Stimulated activated effector memory CD8-positive, alpha-beta T cell treated with anti-CD3 and anti-CD28 coated beads, Interleukin-12 subunit alpha, Interleukin-12 subunit beta, amount 100 ng/mL, for 72 hours (primary cell): Measurements from ENCODE around the gene FADD.
A peak's percentile ranks its signal among the peaks of the same experiment; 100 is the strongest.

Source experiments
- ATAC-seq: fragments of 150-1000 bp; cut with Tn5 transposase; 2 replicates; pipeline ENCODE4 v1.10.0; 2021
- DNase-seq, 2 donors: peaks; one replicate each; pipeline ENCODE4 v3.0.0; 2021 to 2022; ENCODE audit warnings: low spot score in 2 of 2
- H3K27ac Mint-ChIP-seq: one replicate; pipeline ENCODE4 v1.8.0; 2022; ENCODE audit warnings: mild to moderate bottlenecking, mixed read lengths
- H3K36me3 Mint-ChIP-seq: one replicate; pipeline ENCODE4 v1.8.0; 2022; ENCODE audit warnings: mild to moderate bottlenecking, mixed read lengths
- H3K4me1 Mint-ChIP-seq: one replicate; pipeline ENCODE4 v1.8.0; 2022; ENCODE audit warnings: mixed read lengths
- H3K4me3 Mint-ChIP-seq: one replicate; pipeline ENCODE4 v1.8.0; 2022; ENCODE audit warnings: mild to moderate bottlenecking, mixed read lengths
- H3K9me3 Mint-ChIP-seq: one replicate; pipeline ENCODE4 v1.8.0; 2022; ENCODE audit warnings: mixed read lengths

The FADD gene

DNA sequence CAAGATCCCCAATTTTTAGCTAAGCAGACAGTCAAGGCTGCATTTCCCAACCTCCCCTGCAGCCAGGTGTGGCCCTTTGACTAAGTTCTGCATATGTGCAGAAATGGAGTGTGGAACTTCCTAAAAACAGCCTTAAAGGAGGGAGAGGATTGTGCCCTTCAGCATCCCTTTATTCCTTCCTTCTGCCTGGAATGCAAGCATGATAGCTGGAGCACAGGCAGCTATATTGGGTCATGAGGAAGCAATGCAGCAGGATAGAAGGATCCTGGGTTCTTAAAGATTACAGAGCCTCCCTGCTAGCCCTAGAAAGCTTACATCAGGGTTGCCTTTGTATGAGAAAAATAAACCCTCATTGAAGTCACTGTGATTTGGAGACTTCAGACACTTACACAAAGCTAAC, 29.9 kb downstream of the FADD start:
- Mint-ChIP-seq H3K27ac (no peak overlapping the region), H3K4me1 (no peaks in the 10 kb centered on the region), H3K36me3 (no peaks in the 10 kb centered on the region), H3K4me3 (no peak overlapping the region), H3K9me3 (no peaks in the 10 kb centered on the region)
- DNase-seq: no peak
- ATAC-seq: no peak

DNA sequence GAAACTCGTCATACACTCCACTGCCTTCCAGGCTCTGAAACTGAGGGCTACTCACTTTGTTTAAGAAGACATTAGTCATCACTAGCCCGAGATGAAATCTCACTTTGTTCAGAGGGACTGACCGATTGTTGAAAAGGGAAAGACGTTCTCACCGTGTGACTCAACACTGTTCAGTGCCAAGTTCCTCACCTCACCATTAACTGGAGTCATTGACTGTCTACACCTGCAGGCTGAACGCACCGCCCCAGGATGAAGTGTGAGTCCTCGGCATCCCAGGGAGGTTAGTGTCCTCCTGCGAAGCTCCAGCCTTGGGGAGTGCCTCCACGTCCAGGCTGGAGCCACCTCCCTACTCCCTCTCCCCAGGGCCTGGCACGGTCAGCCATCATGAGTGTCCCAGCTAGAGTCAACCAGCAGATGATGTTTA, 30.4 kb downstream of the FADD start:
- no peak overlapping the region for H3K4me3 Mint-ChIP-seq
- no peak overlapping the region for H3K27ac Mint-ChIP-seq
- ATAC-seq: peak; percentile 84
- no peaks in the 10 kb centered on the region for H3K4me1 Mint-ChIP-seq
- H3K9me3 Mint-ChIP-seq: no peaks in the 10 kb centered on the region
- no peaks in the 10 kb centered on the region for H3K36me3 Mint-ChIP-seq
- DNase-seq: no peak

DNA sequence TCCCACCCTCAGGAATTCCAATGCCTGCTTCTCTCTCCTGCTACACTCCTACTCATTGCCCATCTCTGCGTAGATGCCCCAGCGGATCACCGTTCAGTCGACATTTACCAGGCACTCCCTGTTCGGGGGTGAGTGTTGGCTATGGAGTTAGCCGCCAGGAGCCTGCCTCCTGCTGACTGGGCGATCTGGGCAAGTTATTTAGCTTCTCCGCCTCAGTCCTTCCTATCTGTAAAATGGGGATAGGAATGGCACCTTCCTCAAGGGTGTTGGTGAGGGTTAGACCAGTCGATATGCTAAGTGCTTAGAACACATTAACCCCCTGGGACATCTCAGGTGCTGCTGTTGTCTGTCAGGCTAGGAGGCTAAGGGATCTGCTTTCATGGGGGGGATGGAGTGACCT, 30.9 kb downstream of the FADD start:
- H3K9me3 Mint-ChIP-seq: no peaks in the 10 kb centered on the region
- H3K4me3 Mint-ChIP-seq: no peak overlapping the region
- no peaks in the 10 kb centered on the region for H3K4me1 Mint-ChIP-seq
- H3K36me3 Mint-ChIP-seq: no peaks in the 10 kb centered on the region
- no peak overlapping the region for H3K27ac Mint-ChIP-seq
- ATAC-seq: no peak
- no peak for DNase-seq

DNA sequence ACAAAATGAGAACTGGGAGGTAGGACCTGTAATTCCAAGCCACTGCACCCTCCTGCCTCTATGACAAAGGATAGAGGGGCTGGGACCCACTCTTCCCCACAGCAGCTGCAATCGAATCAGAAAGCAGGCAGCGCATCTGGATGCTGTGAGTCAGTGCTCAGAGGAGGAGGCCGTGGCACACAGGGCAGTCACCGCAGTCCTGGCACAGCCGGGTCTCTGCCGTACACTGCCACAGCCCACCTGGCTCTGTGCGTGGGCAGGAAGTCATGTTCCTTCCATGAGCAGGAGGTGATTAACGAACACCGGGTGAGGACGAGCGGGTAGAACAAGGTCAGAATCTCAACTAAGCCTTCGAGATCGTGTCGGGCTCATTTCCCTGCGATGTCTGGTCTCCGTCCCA, 37.2 kb downstream of the FADD start:
- DNase-seq (no peak), ATAC-seq (no peak)
- Mint-ChIP-seq H3K4me3 (no peak overlapping the region), H3K36me3 (no peaks in the 10 kb centered on the region), H3K27ac (no peak overlapping the region), H3K4me1 (no peaks in the 10 kb centered on the region), H3K9me3 (no peaks in the 10 kb centered on the region)

DNA sequence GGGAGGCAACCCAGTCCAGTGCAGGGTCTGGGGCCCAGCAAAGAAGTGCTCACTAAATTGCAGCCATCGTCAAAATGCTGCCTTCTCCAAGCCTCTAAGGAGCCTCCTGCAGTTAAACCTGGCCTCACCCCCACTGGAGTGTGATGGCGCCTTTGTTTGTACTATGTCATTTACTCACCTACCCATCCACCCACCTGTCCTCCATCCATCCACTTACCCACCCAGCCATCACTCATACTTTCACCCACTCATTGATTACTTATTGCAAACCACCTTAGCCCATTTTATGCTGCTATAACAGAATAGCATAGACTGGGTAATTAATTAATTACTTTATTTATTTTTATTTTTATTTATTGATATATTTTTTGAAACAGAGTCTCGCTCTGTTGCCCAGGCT, 38.6 kb downstream of the FADD start:
- Mint-ChIP-seq H3K36me3 (no peaks in the 10 kb centered on the region), H3K27ac (no peak overlapping the region), H3K4me1 (peaks cover under 1% of the 10 kb centered on the region), H3K9me3 (no peaks in the 10 kb centered on the region), H3K4me3 (no peak overlapping the region)
- DNase-seq (no peak), ATAC-seq (no peak)

DNA sequence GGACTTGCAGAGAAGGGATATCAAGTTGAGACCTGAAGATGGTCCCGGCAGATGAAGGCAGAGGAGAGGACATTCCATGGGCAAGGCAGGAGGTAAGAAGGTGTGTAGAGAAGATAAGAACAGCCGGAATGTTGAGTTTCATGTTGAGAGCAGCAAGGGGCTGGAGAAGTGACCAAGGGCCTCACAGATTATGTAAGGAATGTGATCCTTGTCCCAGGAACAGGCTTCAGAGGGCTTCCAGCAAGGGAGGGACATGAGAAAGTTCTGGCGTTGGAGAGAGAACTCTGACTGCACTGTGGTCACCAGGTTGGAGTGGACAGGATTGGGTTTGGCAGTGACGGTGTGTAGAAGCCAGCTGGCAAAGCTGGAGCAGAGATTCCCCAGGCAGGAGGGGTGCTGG, 39.8 kb downstream of the FADD start:
- Mint-ChIP-seq H3K27ac (no peak overlapping the region), H3K9me3 (peaks cover 3% of the 10 kb centered on the region), H3K4me1 (peaks cover 12% of the 10 kb centered on the region), H3K4me3 (no peak overlapping the region), H3K36me3 (no peaks in the 10 kb centered on the region)
- ATAC-seq (no peak), DNase-seq (no peak)

DNA sequence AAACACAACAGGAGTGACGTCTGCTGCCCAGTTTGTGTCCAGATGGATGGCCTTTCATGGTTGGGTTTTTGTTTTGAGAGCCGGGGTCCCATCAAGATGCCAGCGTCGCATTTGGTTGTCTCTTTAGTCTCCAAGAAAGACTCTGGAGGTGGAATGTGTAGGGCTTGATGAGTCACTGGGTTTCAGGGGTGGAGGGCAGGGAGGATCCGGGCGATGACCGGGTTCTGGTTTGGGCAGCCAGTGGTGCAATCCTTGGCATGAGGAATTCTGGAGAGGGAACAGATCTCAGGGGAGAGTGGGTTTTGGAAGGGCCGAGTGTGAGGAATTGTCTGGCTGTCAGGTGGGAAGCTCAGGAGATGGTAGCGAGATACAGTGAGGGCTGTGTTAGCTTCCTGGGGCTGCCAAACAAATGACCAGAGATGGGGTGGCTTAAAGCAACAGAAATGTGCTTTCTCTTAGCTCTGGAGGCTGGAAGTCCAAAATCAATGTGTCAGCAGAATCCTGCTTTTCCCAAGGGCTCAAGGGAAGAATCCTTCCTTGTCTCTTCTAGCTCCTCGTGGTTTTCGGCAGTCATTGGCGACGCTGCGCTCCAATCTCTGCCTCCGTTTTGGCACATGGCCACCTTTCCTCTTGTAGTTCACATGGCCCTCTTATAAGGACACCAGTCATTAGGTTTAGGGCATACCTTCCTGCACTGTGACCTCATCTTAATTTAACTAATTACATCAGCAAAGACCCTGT, 41.0 kb downstream of the FADD start:
- DNase-seq (no peak), ATAC-seq (no peak)
- no peak overlapping the region for H3K27ac Mint-ChIP-seq
- H3K4me3 Mint-ChIP-seq: no peak overlapping the region
- H3K9me3 Mint-ChIP-seq: peaks cover 3% of the 10 kb centered on the region
- H3K4me1 Mint-ChIP-seq: peaks cover 13% of the 10 kb centered on the region
- H3K36me3 Mint-ChIP-seq: no peaks in the 10 kb centered on the region

DNA sequence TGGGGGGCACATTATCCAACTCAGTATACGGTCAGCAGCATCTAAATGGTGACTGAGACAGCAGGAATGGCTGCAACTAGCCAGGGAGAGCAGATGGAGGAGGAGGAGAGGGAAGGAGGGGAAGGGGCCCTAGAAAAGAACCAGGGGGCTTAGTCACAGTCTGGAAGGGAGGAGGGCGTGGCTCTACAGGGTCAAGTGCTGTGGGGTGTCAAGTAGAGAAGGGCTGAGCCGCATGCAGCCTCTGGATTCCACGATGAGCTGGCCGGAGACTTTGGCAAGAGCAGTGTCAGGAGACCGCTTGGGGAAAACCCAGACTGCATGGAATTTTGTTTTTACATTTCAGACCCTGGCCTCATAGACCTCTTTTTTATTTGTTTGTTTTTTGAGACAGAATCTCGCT, 41.6 kb downstream of the FADD start:
- no peak overlapping the region for H3K4me3 Mint-ChIP-seq
- no peak overlapping the region for H3K27ac Mint-ChIP-seq
- H3K9me3 Mint-ChIP-seq: peaks cover 3% of the 10 kb centered on the region
- DNase-seq (no peak), ATAC-seq (no peak)
- H3K4me1 Mint-ChIP-seq: peaks cover 13% of the 10 kb centered on the region
- H3K36me3 Mint-ChIP-seq: no peaks in the 10 kb centered on the region

DNA sequence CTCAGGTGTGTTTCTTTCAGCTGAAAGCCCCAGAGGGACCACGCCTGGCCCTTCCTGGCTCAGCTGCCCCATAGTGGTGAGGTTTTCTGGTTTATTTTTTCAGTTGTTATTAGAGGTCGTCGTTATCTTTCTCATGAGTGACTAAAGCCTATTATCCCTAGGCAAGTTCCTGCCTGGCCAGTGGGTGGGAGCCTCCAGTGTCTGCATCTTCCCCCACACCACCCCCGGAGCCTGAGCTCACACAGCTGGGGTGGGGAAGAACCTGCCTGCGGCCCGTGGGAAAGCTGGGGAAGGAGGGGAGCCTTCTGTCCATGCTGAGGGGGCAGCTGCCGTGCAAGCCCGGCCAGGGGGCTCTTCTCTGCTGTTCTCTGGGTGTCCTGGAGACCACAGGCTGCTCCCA, 43.1 kb downstream of the FADD start:
- H3K9me3 Mint-ChIP-seq: peaks cover 3% of the 10 kb centered on the region
- H3K4me3 Mint-ChIP-seq: no peak overlapping the region
- DNase-seq: no peak
- no peaks in the 10 kb centered on the region for H3K36me3 Mint-ChIP-seq
- H3K27ac Mint-ChIP-seq: no peak overlapping the region
- ATAC-seq: no peak
- peaks cover 13% of the 10 kb centered on the region for H3K4me1 Mint-ChIP-seq

DNA sequence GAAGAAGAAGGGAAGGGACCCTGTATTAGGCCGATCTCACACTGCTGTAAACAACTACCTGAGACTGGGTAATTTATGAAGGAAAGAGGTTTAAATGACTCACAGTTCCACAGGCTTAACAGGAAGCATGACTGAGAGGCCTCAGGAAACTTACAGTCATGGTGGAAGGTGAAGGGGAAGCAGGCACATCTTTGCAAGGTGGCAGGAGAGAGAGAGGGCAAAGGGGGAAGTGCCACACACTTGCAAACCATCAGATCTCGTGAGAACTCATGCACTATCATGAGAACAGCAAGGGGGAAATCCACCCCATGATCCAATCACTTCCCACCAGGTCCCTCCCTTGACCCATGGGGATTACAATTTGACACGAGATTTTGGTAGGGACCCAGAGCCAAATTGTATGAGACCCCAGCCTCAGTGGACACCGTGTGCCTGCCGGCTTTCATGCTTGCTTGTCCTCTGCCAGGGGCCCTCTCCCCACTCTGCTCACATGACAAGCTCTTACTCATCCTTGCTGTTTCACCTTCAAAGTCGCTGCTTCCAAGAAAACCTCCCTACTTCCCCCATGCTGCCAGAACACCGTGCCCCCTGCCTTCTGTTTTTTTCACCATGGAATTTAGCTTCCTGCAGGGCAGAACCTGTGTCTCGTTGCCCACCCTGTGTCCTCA, 44.1 kb downstream of the FADD start:
- DNase-seq: no peak
- H3K4me1 Mint-ChIP-seq: peaks cover 13% of the 10 kb centered on the region
- H3K9me3 Mint-ChIP-seq: peaks cover 3% of the 10 kb centered on the region
- H3K27ac Mint-ChIP-seq: peak overlapping the region; percentile 52
- H3K36me3 Mint-ChIP-seq: no peaks in the 10 kb centered on the region
- ATAC-seq: no peak
- no peak overlapping the region for H3K4me3 Mint-ChIP-seq

DNA sequence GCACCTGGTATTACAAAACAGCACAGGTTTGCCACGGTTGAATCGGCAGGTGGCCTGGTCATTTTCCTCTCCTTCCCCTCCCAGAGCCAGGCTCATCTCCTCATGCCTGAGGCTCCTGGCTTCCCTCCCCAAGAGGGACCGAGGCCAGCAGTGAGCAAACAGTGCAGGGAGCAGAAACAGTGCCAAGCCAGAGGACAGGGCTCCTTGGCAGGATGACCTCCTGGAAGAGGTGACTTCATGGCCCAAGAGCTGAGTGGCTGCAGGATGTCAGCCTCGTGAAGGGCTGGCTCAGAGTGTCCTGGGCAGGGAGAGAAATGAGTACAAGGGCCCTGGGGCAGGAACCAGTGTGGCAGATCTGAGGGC, 44.6 kb downstream of the FADD start:
- Mint-ChIP-seq H3K4me1 (peaks cover 13% of the 10 kb centered on the region), H3K4me3 (no peak overlapping the region), H3K9me3 (peaks cover 3% of the 10 kb centered on the region), H3K36me3 (no peaks in the 10 kb centered on the region), H3K27ac (peak overlapping the region; percentile 52)
- ATAC-seq: no peak
- no peak for DNase-seq

DNA sequence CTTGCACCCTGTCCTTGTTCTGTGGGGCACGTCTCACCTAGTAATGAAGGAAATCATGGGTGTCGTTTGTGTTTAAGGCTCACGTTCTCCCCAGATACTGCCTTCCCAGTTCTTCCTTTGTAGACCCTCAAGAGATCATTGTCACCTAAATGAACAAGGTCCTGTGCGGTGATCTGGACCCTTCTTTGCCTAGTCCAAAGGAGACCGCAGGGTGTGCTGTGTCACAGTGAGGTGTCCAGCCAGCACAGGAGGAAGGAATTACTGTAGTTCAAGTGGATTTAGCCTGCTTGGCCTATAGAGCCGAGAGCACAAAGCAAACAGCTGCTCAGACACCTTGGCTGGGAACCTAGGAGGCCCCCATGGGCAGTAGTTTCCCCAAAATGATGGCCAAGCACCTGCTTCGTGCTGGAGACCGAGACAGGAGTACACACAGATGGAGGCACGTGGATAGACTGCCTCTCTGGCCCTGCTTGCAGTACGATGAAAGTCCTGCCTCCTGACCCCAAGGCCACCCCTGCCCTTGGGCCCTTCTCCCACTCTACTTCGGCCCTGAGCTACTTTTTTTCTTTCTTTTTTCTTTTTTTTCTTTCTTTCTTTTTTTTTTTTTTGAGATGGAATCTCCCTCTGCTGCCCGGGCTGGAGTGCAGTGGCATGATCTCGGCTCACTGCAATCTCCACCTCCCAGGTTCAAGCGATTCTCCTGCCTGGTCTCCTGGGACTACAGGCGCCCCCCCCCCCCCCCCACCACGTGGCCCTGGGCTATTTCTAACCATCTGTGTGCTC, 48.0 kb downstream of the FADD start:
- no peak overlapping the region for H3K4me3 Mint-ChIP-seq
- H3K4me1 Mint-ChIP-seq: peaks cover 13% of the 10 kb centered on the region
- H3K9me3 Mint-ChIP-seq: peaks cover 3% of the 10 kb centered on the region
- no peaks in the 10 kb centered on the region for H3K36me3 Mint-ChIP-seq
- no peak for DNase-seq
- no peak for ATAC-seq
- no peak overlapping the region for H3K27ac Mint-ChIP-seq

DNA sequence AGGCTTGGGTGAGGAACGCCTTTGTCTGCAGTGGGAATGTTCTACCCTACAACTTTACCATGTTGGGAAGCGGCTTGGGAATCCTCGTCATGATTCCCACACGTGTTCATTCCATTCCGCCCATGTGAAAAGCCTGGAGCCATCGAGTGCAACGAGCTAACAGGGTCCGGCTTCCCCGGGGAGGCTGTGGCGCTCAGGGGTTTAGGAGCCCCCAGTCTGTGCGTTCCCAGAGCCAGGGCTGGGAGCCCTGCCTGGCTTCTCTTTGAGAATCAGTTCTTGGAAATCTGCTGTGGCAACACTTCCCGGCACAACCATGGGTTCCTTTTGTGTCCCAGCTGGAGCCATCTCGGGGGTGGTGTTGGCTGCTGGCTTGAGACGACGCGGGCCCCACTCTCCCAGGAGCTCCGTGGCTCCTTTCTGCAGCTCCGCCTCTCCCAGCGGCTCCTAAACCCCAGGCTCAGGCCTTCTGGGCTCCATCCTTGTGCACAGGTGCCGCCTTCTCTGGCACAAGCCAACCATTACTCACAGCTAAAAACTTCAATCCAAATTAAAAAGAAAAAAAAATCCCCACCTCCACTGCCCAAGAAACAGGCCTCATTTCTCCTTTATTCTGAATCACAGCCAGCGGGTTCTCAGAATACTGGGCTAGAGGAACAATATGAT, 48.7 kb downstream of the FADD start:
- peaks cover 3% of the 10 kb centered on the region for H3K9me3 Mint-ChIP-seq
- H3K36me3 Mint-ChIP-seq: no peaks in the 10 kb centered on the region
- no peak for DNase-seq
- ATAC-seq: no peak
- H3K27ac Mint-ChIP-seq: no peak overlapping the region
- no peak overlapping the region for H3K4me3 Mint-ChIP-seq
- peaks cover 12% of the 10 kb centered on the region for H3K4me1 Mint-ChIP-seq

DNA sequence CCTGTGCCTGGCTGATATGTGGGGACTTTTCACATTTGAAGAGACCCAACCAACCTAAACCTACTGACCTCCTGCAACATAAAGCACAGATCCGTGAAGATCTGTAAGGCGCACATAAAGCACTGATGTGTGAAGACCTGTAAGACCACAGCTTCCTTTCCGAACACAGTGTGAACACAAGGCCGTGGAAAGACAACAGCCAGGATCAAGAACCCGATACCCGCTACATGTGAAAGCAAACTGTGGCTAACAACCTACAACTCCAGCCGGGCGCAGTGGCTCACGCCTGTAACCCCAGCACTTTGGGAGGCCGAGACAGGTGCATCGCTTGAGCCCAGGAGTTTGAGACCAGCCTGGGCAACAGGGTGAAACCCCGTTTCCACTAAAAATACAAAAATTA, 49.7 kb downstream of the FADD start:
- no peak overlapping the region for H3K27ac Mint-ChIP-seq
- H3K4me1 Mint-ChIP-seq: peaks cover 1% of the 10 kb centered on the region
- no peaks in the 10 kb centered on the region for H3K36me3 Mint-ChIP-seq
- no peaks in the 10 kb centered on the region for H3K9me3 Mint-ChIP-seq
- ATAC-seq (no peak), DNase-seq (no peak)
- no peak overlapping the region for H3K4me3 Mint-ChIP-seq

DNA sequence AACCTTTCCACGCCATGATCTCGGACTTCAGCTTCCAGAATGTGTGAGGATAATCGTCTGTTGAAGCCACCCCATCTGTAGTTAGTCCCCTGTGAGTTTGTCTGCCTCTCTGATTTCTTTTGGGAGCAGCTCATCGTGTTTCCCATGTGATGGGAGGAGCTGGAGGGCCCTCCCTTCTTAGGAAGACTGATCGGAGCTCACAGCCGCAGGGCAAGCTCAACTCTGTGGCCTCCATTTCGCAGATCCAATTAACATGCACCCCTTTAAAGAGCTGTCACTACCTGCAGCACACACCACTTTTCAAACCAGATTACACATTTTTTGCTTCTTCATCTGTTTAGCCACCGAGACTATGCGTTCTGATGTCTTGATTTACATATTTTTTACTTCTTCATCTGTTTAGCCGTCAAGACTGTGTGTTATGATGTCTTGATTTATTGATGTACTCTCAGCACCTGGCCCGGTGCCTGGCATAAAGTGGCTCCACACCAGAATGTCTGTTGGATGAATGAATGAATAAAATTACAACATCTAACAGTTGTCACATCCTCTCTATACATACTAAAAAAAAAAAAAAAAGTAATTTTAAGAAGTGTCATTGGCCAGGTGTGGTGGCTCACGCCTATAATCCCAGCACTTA, 52.5 kb downstream of the FADD start:
- Mint-ChIP-seq H3K27ac (no peak overlapping the region), H3K4me3 (no peak overlapping the region), H3K4me1 (no peaks in the 10 kb centered on the region), H3K36me3 (no peaks in the 10 kb centered on the region), H3K9me3 (no peaks in the 10 kb centered on the region)
- ATAC-seq (no peak), DNase-seq (no peak)
